HL-60 (cell line): ENCODE results near the gene GNG7.

Experiments used
- CTCF ChIP-seq: IDR thresholded peaks from one replicate; pipeline ENCODE4 v1.5.1; 2011; ENCODE audit warnings: low read length, control low read depth, inconsistent platforms; ENCODE audit not compliant: insufficient read depth
- GABPA ChIP-seq: IDR thresholded peaks from 2 replicates; pipeline ENCODE4 v1.6.1; 2012; ENCODE audit warnings: low read depth
- POLR2AphosphoS5 ChIP-seq: IDR thresholded peaks from 2 replicates; pipeline ENCODE4 v1.6.1; 2012; ENCODE audit warnings: low read depth
- REST ChIP-seq: IDR thresholded peaks from 2 replicates; pipeline ENCODE4 v1.6.1; 2012; ENCODE audit warnings: low read depth; ENCODE audit not compliant: insufficient replicate concordance
- SPI1 ChIP-seq: IDR thresholded peaks from 2 replicates; pipeline ENCODE4 v1.6.1; 2012; ENCODE audit warnings: low read depth, mild to moderate bottlenecking, borderline replicate concordance

- peak; percentile 64 for TF ChIP-seq CTCF
- no peak for TF ChIP-seq POLR2AphosphoS5
- no peak for TF ChIP-seq SPI1
- no peak for TF ChIP-seq REST
- no peak for TF ChIP-seq GABPA
These were observed 54.0 kb downstream of the GNG7 start for GRCh38 chr19:2648528-2648937.
